Activated T-cell treated with anti-CD3 and anti-CD28 coated beads for 48 hours (primary cell): ENCODE results near the gene DNASE1.
"Not testable (repeated sequence)": the region's sequence is repeated elsewhere in the genome, so short reads cannot be mapped to it uniquely, and the experiment has no call there.

Experiments
- DNase-seq: peaks from one replicate; pipeline ENCODE4 v3.0.0-alpha.2; 2020; ENCODE audit warnings: low read depth

The DNASE1 gene

GRCh38 chr16:3641801-3642396, 12.6 kb upstream of the DNASE1 start:
- DNase-seq, result no peak

DNA sequence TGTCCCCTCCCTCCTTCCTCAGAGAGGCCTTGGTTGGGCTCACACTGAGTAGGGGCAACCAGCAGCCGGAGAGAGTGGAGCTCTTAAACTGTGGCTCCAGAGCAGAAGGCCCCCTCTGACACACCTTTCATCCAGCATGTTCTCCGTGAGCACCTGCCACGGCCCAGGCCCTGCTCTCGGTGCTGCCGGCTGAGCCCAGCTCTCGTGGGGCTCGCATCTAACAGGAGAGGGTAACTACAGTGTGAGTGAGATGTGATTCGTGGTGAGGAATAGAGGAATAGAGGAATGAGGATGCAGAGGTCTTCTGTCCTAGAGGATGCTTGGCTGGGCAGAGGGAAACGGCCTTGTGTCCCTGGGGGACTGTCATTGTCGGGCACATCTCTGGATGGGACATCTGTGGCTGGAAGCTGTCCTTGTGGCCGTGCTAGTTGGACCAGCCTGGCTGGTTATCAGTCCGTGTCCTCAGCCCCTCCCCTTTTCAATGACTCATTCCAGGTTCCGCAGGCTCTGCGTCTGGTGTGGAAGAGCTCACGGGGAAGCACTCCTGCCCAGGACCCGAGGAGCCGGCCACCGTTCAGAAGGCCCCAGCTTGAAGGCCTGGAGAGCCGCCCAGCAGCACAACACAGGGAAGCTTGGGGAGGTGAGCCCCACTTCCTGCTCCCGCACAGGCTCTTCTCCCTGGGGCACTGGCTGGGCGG, 11.9 kb upstream of the DNASE1 start:
- no peak for DNase-seq

DNA sequence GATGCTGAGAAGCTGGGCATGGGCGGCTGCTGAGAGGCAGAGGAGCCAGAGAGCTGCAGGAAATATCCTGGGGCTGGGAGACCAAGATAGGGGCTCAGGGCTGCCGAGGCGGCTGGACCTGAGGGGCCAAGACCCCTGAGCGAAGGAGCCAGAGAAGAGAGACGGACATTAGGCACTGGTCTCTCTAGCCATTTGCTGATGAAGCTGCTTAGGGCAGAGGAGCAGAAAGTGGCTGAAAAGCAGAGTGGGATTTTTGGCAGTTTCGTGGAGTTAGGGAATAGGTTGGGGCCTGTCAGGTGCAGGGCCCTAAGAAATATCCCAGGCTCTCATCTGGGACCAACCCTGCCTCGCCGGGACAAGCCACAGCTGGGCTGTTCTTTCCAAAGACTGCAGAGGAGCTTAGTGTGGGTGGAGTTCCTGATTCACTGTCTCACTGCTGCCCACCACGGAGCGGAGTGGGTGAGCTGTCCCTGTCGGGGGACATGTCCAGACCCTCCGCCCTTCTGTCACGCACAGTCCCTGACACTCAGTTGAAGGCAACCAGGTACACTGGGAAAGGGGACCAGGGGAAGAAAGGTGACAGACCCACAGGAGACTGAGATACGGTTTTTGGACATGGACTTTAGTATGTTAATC, 11.3 kb upstream of the DNASE1 start:
- no peak for DNase-seq

DNA sequence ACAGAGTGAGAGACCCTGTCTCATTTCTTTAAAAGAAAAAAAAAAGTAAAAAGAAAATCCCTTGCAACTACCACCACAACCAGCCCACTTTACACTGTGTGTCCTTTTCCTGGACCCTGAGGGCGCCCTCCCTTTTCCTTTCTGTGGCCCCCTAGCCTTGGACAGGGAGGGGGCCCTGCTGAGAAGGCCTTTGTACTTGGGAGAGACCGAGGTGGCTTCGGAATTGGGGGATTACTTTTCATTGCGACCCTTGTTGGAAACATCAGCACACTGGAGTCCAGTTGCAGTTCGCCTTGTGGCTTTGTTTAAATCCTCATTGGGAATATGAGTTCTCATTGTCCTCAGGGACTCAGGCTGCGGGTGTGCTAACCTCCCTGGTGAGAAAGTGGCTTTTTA, 9.4 kb upstream of the DNASE1 start:
- no peak for DNase-seq

- DNase-seq, result no peak
Observed at GRCh38 chr16:3645504-3646347, 8.8 kb upstream of the DNASE1 start.

- DNase-seq, result no peak
Observed at GRCh38 chr16:3646348-3646920, 8.1 kb upstream of the DNASE1 start.

GRCh38 chr16:3650631-3651265, 3.7 kb upstream of the DNASE1 start:
- DNase-seq, result no peak

DNA sequence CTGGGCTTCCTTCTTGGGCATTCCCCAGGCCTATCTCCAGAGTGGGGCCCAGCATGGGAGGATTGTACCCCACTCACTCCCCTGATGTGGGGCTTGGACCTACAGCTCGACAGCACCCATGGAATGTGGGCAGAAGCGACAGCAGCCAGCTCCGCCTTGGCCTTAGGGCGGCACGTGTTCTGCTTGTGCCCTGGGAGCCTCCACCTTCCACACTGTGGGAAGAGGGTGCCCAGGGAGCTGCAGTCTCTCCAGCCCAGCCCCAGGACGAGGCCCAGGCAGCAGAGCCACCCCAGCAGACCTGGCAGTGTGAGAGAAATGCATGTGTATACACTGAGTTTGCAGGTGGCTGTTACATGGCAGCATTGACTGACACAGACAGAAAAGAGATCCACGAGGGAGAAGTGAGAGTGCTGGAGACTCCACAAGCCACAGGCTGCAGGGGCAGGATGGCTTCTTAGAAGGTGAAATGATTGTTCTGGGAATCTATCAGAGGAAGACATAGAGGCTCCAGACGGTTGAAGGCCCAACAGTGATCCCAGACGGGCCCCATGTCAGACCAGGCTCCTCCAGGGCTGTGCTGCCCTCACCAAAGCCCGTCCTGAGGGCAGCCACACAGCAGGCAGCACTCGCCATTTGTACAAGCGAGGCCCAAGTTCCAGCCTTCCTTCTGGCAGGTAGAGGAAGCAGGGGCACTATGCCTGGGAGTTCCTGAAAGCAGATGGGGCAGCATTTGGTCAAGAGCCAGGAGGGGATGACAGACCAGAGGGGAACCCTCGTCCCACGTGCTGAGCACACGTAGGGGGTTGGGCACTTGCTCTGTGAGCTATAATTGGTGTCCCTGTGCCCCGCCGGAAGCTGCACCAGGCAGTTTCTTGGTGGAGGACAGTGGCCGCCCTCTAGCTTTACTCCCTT, 2.8 kb upstream of the DNASE1 start:
- no peak for DNase-seq

GRCh38 chr16:3652373-3653195, 1.9 kb upstream of the DNASE1 start:
- no peak for DNase-seq

DNA sequence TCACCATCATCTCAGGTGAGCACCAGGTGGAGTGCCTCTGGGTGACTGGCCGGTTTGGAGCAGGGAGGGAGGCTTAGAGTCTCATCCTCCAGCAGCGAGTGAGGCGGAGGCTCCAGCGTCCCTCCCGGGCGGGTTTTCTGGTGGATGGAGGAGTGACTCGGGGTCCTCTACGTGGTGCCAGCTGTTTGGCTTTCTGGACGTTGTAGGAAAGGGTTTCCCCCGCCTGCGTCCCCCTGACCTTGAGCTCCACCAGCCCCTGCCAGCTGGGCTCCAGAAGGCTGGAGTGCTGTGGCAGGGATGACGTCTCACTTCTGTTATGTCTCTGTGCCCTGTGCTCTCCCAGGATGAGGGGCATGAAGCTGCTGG, 522 bp downstream of the DNASE1 start:
- no peak for DNase-seq

DNA sequence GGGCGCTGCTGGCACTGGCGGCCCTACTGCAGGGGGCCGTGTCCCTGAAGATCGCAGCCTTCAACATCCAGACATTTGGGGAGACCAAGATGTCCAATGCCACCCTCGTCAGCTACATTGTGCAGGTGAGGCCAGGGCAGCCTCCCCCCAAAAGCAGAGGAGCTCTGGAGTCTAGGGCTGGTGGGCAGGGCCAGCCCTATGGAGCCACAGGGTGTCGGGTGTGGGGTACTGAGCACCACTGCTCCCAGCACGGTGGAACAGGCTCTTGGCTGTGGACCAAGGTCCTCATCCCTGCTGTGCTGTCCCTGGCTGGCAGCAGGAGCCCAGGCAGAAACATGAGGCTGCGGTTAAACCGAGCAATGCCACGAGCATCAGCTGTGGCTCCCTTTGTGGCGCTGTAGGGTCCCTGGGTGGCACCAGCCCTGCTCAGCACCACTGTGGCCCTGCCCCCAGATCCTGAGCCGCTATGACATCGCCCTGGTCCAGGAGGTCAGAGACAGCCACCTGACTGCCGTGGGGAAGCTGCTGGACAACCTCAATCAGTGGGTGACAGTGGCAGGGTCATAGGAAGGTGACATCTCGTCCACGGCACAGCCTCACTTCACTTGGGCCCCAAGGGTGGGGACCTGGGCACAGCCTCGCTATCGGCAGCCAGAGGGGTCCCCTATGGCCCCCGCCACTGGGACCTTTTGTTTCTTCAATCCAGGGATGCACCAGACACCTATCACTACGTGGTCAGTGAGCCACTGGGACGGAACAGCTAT, 1.1 kb downstream of the DNASE1 start:
- no peak for DNase-seq

DNA sequence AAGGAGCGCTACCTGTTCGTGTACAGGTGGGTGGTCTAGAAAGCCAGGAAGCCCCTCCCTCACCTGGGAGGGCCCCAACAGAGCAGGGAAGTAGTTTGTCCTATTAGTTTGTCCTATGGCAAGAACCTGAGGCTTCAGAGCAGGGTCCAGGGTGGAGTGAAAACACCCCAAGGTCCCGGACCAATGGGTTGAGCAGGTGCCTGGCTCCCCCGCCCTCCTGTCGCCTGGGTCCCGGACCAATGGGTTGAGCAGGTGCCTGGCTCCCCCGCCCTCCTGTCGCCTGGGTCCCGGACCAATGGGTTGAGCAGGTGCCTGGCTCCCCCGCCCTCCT, 1.6 kb downstream of the DNASE1 start:
- DNase-seq, result not testable (repeated sequence)

DNA sequence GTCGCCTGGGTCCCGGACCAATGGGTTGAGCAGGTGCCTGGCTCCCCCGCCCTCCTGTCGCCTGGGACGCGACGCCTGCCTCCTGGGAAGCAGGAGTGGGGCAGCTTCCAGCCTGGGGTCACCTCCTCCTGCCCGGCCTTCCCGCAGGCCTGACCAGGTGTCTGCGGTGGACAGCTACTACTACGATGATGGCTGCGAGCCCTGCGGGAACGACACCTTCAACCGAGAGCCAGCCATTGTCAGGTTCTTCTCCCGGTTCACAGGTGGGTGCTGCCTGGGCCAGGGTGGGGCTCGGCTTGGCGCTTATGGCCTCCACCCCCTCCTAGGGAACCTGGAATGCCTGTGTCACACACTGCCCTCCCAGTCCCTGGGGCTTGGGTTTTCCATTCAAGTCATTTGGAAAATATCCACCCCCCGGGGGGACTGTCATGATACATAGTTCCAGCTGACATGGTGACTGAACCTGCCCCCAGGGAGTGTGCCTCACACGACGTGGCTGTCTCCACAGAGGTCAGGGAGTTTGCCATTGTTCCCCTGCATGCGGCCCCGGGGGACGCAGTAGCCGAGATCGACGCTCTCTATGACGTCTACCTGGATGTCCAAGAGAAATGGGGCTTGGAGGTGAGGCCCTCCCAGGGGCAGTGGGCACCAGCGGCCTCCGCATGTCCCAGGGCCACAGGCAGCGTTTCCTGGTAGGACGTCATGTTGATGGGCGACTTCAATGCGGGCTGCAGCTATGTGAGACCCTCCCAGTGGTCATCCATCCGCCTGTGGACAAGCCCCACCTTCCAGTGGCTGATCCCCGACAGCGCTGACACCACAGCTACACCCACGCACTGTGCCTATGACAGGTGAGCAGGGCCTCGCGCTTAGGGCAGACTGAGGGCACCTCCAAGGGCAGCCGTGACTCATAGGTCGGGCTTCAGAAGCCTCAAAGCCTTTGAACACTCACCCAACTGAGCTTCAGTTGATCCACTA, 2.3 kb downstream of the DNASE1 start:
- peak; percentile 41 for DNase-seq

GRCh38 chr16:3659251-3659650, 4.8 kb downstream of the DNASE1 start:
- DNase-seq, result no peak

- DNase-seq, result no peak
Observed at GRCh38 chr16:3661311-3661710, 6.8 kb downstream of the DNASE1 start.

DNA sequence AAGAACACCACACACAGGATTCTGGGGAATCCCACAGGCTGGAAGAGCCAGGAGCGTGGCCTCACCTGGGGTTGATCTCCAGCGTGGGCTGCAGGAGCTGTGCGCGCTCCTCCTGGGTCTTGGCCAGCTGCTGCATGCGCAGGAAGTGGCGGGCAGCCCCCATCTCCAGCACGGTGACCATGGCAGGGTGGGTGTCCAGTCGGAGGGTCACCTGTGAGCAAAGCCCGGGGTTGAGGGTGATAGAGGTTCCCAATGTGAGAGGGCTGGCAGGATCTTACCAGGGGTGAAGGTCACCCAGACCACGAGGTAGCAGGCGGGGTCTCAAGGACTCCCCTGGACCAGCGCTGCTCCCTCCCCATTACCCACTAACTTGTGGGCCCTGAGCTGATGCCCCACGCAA, 7.4 kb downstream of the DNASE1 start:
- DNase-seq, result no peak

GRCh38 chr16:3662601-3663000, 8.1 kb downstream of the DNASE1 start:
- DNase-seq, result no peak
